CD4-positive, alpha-beta T cell (primary cell): ENCODE data around the gene GJB5. TPM values are rescaled to one million over a fixed set of nuclear protein-coding genes. Genes with fewer than 3 reads are reported as not detected.

Source experiments
- ATAC-seq: fragments of 200-7000 bp; cut with Tn5 transposase; one replicate; pipeline ENCODE4 v1.10.0; 2022; ENCODE audit warnings: mild to moderate bottlenecking; ENCODE audit not compliant: poor library complexity
- CTCF ChIA-PET: fragments of 350-600 bp; sonication (Branson Sonifier 250); formaldehyde crosslinking; loops from one replicate; lab custom pipeline; 2021; ENCODE audit warnings: antibody characterized with exemption, inconsistent platforms; lab: Charles Lee
- POLR2A ChIA-PET: fragments of 350-600 bp; sonication (Branson Sonifier 250); formaldehyde crosslinking; loops from one replicate; lab custom pipeline; 2021; ENCODE audit warnings: antibody characterized with exemption, inconsistent platforms; lab: Charles Lee
- DNase-seq, 14 experiments: peaks; one replicate each; pipeline ENCODE4 v3.0.0-alpha.2; 2013 to 2020; ENCODE audit warnings: mixed read lengths in 2 of 14
- H3K27ac ChIP-seq, 2 donors: one replicate each; pipeline versions ENCODE4 v1.5.1 to v1.7.0; 2013; ENCODE audit warnings: low read length in 2 of 2, low read depth in 1 of 2, mild to moderate bottlenecking in 1 of 2
- H3K27me3 ChIP-seq, 2 experiments: 1 replicate in 1 of 2; 2 replicates in 1 of 2; pipeline versions ENCODE4 v1.6.1 to v1.7.0; 2013; ENCODE audit warnings: low read length in 2 of 2, control low read depth in 1 of 2, mild to moderate bottlenecking in 1 of 2, moderate library complexity in 1 of 2; ENCODE audit not compliant: insufficient read depth in 2 of 2, control insufficient read depth in 1 of 2
- H3K36me3 ChIP-seq: one replicate; pipeline ENCODE4 v1.6.1; 2013; ENCODE audit warnings: low read length, control low read depth; ENCODE audit not compliant: insufficient read depth
- H3K4me1 ChIP-seq: one replicate; pipeline ENCODE4 v1.6.1; 2013; ENCODE audit warnings: low read length, control low read depth; ENCODE audit not compliant: insufficient read depth
- H3K4me3 ChIP-seq: one replicate; pipeline ENCODE4 v1.5.1; 2013; ENCODE audit warnings: mild to moderate bottlenecking, low read length, moderate library complexity
- H3K9me3 ChIP-seq, 2 experiments: 1 replicate in 1 of 2; 2 replicates in 1 of 2; pipeline versions ENCODE4 v1.6.1 to v1.7.0; 2013; ENCODE audit warnings: low read length in 2 of 2, mild to moderate bottlenecking in 2 of 2, control low read depth in 1 of 2, moderate library complexity in 1 of 2; ENCODE audit not compliant: control insufficient read depth in 1 of 2, insufficient read depth in 1 of 2
- H3K27ac Mint-ChIP-seq: one replicate; pipeline ENCODE4 v1.8.0; 2020; ENCODE audit warnings: mixed read lengths
- H3K27me3 Mint-ChIP-seq: one replicate; pipeline ENCODE4 v1.8.0; 2021; ENCODE audit warnings: mixed read lengths
- H3K36me3 Mint-ChIP-seq: one replicate; pipeline ENCODE4 v1.8.0; 2021; ENCODE audit warnings: low read depth, mixed read lengths
- H3K4me1 Mint-ChIP-seq: one replicate; pipeline ENCODE4 v1.8.0; 2021; ENCODE audit warnings: low read depth, mixed read lengths
- H3K4me3 Mint-ChIP-seq: one replicate; pipeline ENCODE4 v1.8.0; 2020; ENCODE audit warnings: mild to moderate bottlenecking, mixed read lengths
- H3K9me3 Mint-ChIP-seq: one replicate; pipeline ENCODE4 v1.8.0; 2020; ENCODE audit warnings: mixed read lengths
- intact Hi-C, 2 experiments: fragments of 100-400 bp; cut with DNase I in 1 of 2; cut with micrococcal nuclease in 1 of 2; formaldehyde crosslinking; loops; one replicate each; pipeline versions ENCODE4 v1.15.1 to v1.9.0; 2023 to 2025; cut with DNase I, micrococcal nuclease
- total RNA-seq, 174 experiments: library from RNA in 2 of 174; stranded (reverse) in 2 of 174; gene quantifications; one replicate each; pipeline ENCODE4 v1.2.3 and lab custom pipeline; 2021 to 2026
- TF ChIP-seq, protein P1 (sequence below): fragments of 200-600 bp; IDR thresholded peaks from one replicate; pipeline ENCODE4 v1.8.0; 2022; ENCODE audit warnings: antibody characterized with exemption, mild to moderate bottlenecking

The GJB5 gene
- total RNA-seq, 2 experiments from 2014 or later, result not detected

DNA sequence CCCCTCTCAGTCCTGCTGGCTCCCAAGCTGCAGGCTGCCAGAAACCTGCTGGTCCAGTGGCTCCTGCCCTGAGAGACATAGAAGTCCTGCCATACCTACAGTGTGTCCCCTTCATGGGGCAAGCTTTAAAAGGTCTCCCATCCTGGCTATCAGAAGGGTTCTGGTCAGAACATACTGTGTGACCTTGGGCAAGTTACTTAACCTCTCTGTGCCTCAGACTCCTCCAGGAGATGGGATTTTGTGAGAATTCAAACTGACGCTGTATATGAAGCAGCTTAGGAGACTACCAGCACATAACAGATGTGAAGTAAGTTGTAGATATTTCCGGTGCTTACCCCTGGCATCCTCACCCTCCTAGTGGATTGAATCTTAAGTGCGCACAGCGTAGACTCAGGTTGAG lies 8.7 kb upstream of the GJB5 start:
- POLR2A ChIA-PET, result no interaction called here

DNA sequence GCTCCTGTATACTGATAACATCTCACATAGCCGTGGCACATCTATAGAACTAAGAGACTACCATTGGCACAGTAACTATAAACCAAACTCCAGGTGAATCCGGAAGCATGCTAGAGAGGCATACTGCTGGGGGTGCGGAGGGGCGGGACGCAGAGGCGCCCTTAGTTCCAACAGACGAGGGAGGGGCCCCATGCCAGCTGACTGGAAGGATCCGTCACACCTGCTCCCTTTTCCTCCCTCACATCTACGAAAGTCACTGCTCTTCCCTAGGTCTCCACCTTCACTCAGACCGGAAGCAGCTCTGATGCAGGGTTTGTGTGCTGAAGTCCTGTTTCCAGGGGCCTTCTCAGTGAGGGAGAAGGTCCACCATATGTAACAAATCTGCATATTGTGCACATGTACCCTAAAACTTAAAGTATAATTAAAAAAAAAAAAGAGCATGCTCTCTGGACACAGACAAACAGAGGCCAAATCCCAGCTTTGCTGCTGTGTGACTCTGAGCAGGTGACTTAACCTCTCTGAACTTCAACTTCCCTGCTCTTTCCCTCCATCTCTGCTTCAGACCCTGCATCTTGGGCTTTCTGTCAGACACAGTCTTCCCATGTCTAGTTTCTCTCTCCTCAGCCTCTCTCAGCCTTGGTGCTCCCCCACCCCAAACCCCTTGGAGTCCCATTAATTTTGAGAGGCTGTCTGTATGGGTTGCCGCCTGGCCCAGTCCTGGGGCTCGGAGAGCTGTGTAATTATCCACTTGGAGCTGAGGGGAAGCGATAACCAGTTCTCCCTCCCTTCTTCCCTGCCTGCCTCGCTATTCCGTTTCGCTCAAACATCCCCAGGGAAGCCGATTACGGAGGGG lies 7.8 kb upstream of the GJB5 start:
- Mint-ChIP-seq H3K9me3 (no peaks in the 10 kb centered on the region), H3K27me3 (peaks cover 4% of the 10 kb centered on the region), H3K36me3 (no peaks in the 10 kb centered on the region), H3K27ac (no peak overlapping the region), H3K4me3 (no peak overlapping the region), H3K4me1 (no peaks in the 10 kb centered on the region)
- H3K27me3 ChIP-seq, result no peaks in the 10 kb centered on the region
- ATAC-seq, result no peak
- H3K27ac ChIP-seq, result no peak overlapping the region
- intact Hi-C loops, result no loop called here
- H3K4me3 ChIP-seq, result no peak overlapping the region
- no peaks in the 10 kb centered on the region for H3K36me3 ChIP-seq
- CTCF ChIA-PET, result no interaction called here
- no peak for DNase-seq
- H3K9me3 ChIP-seq, result no peaks in the 10 kb centered on the region
- TF ChIP-seq, protein P1, sequence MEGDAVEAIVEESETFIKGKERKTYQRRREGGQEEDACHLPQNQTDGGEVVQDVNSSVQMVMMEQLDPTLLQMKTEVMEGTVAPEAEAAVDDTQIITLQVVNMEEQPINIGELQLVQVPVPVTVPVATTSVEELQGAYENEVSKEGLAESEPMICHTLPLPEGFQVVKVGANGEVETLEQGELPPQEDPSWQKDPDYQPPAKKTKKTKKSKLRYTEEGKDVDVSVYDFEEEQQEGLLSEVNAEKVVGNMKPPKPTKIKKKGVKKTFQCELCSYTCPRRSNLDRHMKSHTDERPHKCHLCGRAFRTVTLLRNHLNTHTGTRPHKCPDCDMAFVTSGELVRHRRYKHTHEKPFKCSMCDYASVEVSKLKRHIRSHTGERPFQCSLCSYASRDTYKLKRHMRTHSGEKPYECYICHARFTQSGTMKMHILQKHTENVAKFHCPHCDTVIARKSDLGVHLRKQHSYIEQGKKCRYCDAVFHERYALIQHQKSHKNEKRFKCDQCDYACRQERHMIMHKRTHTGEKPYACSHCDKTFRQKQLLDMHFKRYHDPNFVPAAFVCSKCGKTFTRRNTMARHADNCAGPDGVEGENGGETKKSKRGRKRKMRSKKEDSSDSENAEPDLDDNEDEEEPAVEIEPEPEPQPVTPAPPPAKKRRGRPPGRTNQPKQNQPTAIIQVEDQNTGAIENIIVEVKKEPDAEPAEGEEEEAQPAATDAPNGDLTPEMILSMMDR, result no peak
- H3K4me1 ChIP-seq, result peaks cover 7% of the 10 kb centered on the region
- POLR2A ChIA-PET, result no interaction called here

More for the DNA sequence above, 8.7 kb upstream of the GJB5 start:
- TF ChIP-seq, protein P1, result no peak
- Mint-ChIP-seq H3K36me3 (no peaks in the 10 kb centered on the region), H3K27me3 (peaks cover 4% of the 10 kb centered on the region), H3K27ac (no peak overlapping the region), H3K4me3 (no peak overlapping the region), H3K4me1 (no peaks in the 10 kb centered on the region), H3K9me3 (no peaks in the 10 kb centered on the region)
- H3K4me3 ChIP-seq, result no peak overlapping the region
- no peaks in the 10 kb centered on the region for H3K27me3 ChIP-seq
- intact Hi-C loops, result no loop called here
- DNase-seq, result no peak
- no peak overlapping the region for H3K27ac ChIP-seq
- CTCF ChIA-PET, result no interaction called here
- H3K36me3 ChIP-seq, result no peaks in the 10 kb centered on the region
- H3K9me3 ChIP-seq, result no peaks in the 10 kb centered on the region
- peaks cover 7% of the 10 kb centered on the region for H3K4me1 ChIP-seq
- no peak for ATAC-seq

DNA sequence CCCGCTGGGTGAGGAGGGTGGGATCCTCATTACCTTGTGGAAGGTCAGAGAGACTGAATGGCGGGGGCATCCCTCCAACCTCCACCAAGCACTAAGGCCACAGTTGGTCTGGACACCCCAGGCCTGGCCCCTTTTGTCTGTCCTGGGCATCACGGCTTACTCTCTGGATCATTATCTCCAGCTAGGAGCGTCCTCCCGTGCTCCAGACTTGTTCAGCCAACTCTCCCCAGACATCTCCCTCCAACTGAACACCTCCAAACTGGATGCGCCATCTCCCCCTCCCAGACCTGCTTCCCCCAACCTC lies 7.3 kb upstream of the GJB5 start:
- H3K4me1 Mint-ChIP-seq, result no peaks in the 10 kb centered on the region
- ChIA-PET POLR2A (no interaction called here), CTCF (no interaction called here)
- peaks cover 4% of the 10 kb centered on the region for H3K27me3 Mint-ChIP-seq
- Histone ChIP-seq H3K9me3 (no peaks in the 10 kb centered on the region), H3K27me3 (no peaks in the 10 kb centered on the region), H3K36me3 (no peaks in the 10 kb centered on the region), H3K4me1 (peaks cover 4% of the 10 kb centered on the region), H3K4me3 (no peak overlapping the region), H3K27ac (no peak overlapping the region)
- H3K27ac Mint-ChIP-seq, result no peak overlapping the region
- H3K9me3 Mint-ChIP-seq, result no peaks in the 10 kb centered on the region
- TF ChIP-seq, protein P1, result no peak
- DNase-seq (no peak), ATAC-seq (no peak)
- H3K4me3 Mint-ChIP-seq, result no peak overlapping the region
- H3K36me3 Mint-ChIP-seq, result no peaks in the 10 kb centered on the region
- intact Hi-C loops, result no loop called here
